ENCODE data around the gene NSUN2.

The NSUN2 gene

DNA sequence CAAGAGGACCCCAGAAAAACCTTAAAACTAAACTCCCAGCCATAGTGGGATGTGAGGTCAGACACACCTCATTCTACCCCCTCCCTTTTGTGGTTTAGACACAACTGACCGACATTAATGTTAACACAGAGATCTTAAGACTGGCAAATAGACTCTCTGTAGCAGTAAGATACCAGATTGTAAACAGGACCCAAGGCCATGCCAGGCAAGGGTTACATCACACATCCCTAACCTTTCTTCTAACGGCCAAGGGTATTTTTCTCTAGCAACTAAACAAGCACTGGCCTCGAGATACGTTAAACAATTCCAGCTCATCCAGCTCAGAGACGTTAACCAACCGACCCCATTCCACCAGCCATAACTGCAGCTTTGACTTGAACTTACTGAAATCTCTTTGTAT is 38.8 kb downstream of the NSUN2 start:
- no peak overlapping the region for H3K4me3 Mint-ChIP-seq
- H3K36me3 Mint-ChIP-seq (ENCODE audit: low read depth): peaks cover 54% of the 10 kb centered on the region
- H3K9me3 Mint-ChIP-seq: peaks cover 18% of the 10 kb centered on the region
- no peak for DNase-seq
- TF ChIP-seq, protein P1, sequence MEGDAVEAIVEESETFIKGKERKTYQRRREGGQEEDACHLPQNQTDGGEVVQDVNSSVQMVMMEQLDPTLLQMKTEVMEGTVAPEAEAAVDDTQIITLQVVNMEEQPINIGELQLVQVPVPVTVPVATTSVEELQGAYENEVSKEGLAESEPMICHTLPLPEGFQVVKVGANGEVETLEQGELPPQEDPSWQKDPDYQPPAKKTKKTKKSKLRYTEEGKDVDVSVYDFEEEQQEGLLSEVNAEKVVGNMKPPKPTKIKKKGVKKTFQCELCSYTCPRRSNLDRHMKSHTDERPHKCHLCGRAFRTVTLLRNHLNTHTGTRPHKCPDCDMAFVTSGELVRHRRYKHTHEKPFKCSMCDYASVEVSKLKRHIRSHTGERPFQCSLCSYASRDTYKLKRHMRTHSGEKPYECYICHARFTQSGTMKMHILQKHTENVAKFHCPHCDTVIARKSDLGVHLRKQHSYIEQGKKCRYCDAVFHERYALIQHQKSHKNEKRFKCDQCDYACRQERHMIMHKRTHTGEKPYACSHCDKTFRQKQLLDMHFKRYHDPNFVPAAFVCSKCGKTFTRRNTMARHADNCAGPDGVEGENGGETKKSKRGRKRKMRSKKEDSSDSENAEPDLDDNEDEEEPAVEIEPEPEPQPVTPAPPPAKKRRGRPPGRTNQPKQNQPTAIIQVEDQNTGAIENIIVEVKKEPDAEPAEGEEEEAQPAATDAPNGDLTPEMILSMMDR (IDR thresholded peaks at IDR 0.05): no peak
- peaks cover 16% of the 10 kb centered on the region for H3K27me3 Mint-ChIP-seq (ENCODE audit: low read depth, poor library complexity)
- H3K4me1 Mint-ChIP-seq: no peaks in the 10 kb centered on the region
- H3K27ac Mint-ChIP-seq: no peak overlapping the region

DNA sequence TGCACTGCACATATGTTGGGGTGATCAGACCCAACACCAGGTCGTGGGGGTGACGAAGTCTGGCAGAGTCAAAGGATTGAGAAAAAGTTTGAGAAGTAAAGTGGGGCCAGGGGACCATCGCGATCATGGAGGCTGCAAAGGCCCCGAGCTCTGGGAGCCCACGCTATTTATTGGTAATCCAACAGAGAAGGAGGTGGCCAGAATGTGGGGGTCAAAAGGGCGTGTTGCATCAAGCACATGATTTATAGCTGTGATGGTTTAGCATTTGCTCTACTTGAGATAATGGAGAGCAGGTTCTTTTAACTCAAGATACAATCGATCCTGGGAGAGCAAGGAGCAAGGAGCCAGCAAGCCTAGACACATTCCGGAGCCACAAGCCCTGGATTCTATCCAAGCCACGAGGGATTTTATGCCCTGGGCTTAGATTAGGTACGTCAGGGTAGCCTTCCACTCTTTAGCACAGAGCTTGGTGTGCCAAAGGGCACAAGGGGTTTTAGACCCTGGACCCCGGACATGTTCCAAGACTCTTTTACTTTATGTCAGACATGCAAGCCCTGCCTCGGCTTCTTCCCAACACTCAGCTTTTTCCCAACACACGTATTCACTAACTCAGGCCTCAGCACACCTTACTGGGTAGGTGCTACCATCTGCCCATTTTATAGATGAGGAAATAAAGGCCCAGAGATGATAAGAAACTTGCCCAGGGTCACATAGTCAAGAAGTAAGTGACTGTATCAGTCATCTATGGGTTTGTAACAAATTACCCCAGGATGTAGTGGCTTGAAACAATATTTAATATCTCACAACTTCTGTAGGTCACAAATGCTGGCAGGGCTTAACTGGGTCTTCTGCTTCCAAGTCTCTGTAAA is 39.5 kb downstream of the NSUN2 start:
- Mint-ChIP-seq H3K27ac (no peak overlapping the region), H3K36me3 (ENCODE audit: low read depth) (peaks cover 47% of the 10 kb centered on the region), H3K4me1 (no peaks in the 10 kb centered on the region), H3K9me3 (peaks cover 18% of the 10 kb centered on the region), H3K27me3 (ENCODE audit: low read depth, poor library complexity) (peaks cover 16% of the 10 kb centered on the region), H3K4me3 (no peak overlapping the region)
- no peak for DNase-seq
- TF ChIP-seq, protein P1 (IDR thresholded peaks at IDR 0.05): no peak

DNA sequence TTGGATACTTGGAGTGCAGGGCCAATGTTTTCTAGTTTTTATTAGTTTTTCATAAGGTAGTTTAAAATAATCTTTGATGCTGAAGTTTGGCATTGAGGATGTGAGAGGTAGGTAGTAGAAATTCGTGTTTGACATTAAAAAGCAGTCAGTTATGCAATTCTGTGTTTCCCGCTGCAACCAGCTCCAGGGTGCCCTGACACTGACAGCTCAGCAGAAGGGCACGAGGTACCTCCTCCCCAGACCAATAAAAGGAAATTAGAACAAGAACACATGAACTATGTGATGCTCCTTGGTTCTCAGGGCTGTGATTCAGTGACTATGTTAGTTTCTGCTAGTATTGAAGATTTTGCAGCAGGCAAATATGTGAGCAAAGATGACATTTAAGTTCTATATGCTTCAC is 40.2 kb downstream of the NSUN2 start:
- no peak for DNase-seq
- TF ChIP-seq, protein P1 (IDR thresholded peaks at IDR 0.05): no peak
- no peak overlapping the region for H3K27ac Mint-ChIP-seq
- H3K4me1 Mint-ChIP-seq: no peaks in the 10 kb centered on the region
- peaks cover 18% of the 10 kb centered on the region for H3K27me3 Mint-ChIP-seq (ENCODE audit: low read depth, poor library complexity)
- H3K9me3 Mint-ChIP-seq: peaks cover 18% of the 10 kb centered on the region
- H3K4me3 Mint-ChIP-seq: no peak overlapping the region
- H3K36me3 Mint-ChIP-seq (ENCODE audit: low read depth): peaks cover 40% of the 10 kb centered on the region

DNA sequence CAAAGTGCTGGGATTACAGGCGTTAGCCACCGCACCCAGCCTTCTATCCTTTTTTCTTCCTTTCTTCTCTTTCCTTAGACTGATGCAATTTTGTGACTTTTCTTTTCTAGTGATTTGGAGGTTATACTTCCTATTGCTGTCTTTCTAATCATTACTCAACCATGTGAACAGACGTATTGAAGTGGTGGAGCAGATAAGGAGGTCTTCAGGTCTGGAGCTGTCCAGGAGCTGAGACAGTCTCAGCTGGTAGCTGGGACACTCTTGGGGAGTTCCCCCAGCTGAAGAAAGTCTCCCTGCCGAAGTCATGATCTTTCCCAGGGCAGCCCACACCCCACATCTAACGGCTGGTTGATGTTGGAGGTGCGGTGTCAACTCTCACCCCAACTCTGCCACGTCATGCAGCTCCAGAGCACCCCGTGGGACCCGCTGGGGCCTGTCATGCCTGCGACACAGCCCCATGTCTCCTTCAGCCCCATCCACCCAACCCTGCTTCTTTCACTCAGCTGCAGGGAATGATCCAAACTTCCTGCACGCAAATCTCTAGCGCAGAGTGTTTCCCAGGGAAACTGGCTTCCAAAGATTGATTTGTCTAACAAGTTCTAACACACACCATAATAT is 41.1 kb downstream of the NSUN2 start:
- TF ChIP-seq, protein P1 (IDR thresholded peaks at IDR 0.05): no peak
- DNase-seq: no peak
- H3K4me1 Mint-ChIP-seq: no peaks in the 10 kb centered on the region
- peaks cover 18% of the 10 kb centered on the region for H3K9me3 Mint-ChIP-seq
- no peak overlapping the region for H3K27ac Mint-ChIP-seq
- no peak overlapping the region for H3K4me3 Mint-ChIP-seq
- peaks cover 31% of the 10 kb centered on the region for H3K36me3 Mint-ChIP-seq (ENCODE audit: low read depth)
- H3K27me3 Mint-ChIP-seq (ENCODE audit: low read depth, poor library complexity): peaks cover 23% of the 10 kb centered on the region

DNA sequence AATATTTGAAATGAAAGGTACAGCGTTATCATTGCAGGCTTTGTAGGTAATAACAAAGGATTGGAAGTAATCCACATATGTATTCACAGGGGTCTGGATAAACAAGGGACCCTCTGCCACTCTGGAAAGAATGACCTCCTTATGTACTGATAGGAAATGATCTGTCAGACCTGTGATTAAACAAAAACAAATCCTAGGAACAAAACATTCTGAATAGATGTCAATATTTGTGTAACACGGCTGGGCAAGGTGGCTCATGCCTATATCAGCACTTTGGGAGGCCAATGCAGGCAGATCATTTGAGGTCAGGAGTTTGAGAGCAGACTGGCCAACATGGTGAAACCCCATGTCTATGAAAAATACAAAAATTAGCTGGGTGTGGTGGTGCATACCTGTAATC is 42.3 kb downstream of the NSUN2 start:
- TF ChIP-seq, protein P1 (IDR thresholded peaks at IDR 0.05): no peak
- Mint-ChIP-seq H3K27ac (no peak overlapping the region), H3K9me3 (peaks cover 18% of the 10 kb centered on the region), H3K4me1 (no peaks in the 10 kb centered on the region), H3K4me3 (no peak overlapping the region), H3K36me3 (ENCODE audit: low read depth) (peaks cover 20% of the 10 kb centered on the region), H3K27me3 (ENCODE audit: low read depth, poor library complexity) (peaks cover 35% of the 10 kb centered on the region)
- DNase-seq: no peak

Data from nephron progenitor cell (in vitro differentiated cells).